Body of pancreas (tissue), 4 donors: ENCODE results near the gene ACTN4.

ENCODE experiments used
- CTCF ChIP-seq, 7 experiments: fragments of 450-650 bp in 4 of 7; fragments of 200-600 bp in 3 of 7; sonication (generic) in 3 of 7; IDR thresholded peaks; one replicate each; pipeline ENCODE4 v1.5.1; 2016 to 2019; ENCODE audit warnings: antibody characterized with exemption in 7 of 7
- POLR2A ChIP-seq, 3 donors: fragments of 450-650 bp; IDR thresholded peaks; one replicate each; pipeline ENCODE4 v1.6.1; 2016; ENCODE audit warnings: antibody characterized with exemption in 3 of 3, mild to moderate bottlenecking in 2 of 3

GRCh38 chr19:38733241-38733492 is 85.7 kb downstream of the ACTN4 start:
- TF ChIP-seq CTCF (IDR thresholded peaks at IDR 0.05) (no peak), POLR2A (IDR thresholded peaks at IDR 0.05) (no peak)
